GM06990 (cell line): ENCODE results near the gene INTS3.
A peak's percentile ranks its signal among the peaks of the same experiment; 100 is the strongest.
"Not testable (repeated sequence)": the region's sequence is repeated elsewhere in the genome, so short reads cannot be mapped to it uniquely, and the experiment has no call there.

ENCODE experiments used
- DNase-seq: peaks from one replicate; pipeline ENCODE4 v3.0.0-alpha.2; 2011; ENCODE audit not compliant: insufficient read length; ENCODE audit errors: extremely low read depth
- H3K27me3 ChIP-seq: replicated peaks from 2 replicates; pipeline ENCODE4 v1.6.0; 2011; ENCODE audit warnings: low read length; ENCODE audit not compliant: control insufficient read depth, insufficient read depth
- H3K36me3 ChIP-seq: 2 replicates; pipeline ENCODE4 v1.5.1; 2011; ENCODE audit warnings: low read length; ENCODE audit not compliant: control insufficient read depth, insufficient read depth
- H3K4me3 ChIP-seq: replicated peaks from 2 replicates; pipeline ENCODE4 v1.5.1; 2011; ENCODE audit warnings: low read depth, mild to moderate bottlenecking, control low read depth, low read length
- CTCF ChIP-seq: IDR thresholded peaks from 2 replicates; pipeline ENCODE4 v1.5.1; 2011; ENCODE audit warnings: low read length, control low read depth, mild to moderate bottlenecking, inconsistent platforms; ENCODE audit not compliant: insufficient read depth, poor library complexity, severe bottlenecking

Gene INTS3

GRCh38 chr1:153779781-153780541 lies 52.1 kb downstream of the INTS3 start:
- no peak for DNase-seq
- TF ChIP-seq CTCF = no peak
- no peak overlapping the region for H3K4me3 ChIP-seq
- no peaks in the 10 kb centered on the region for H3K36me3 ChIP-seq
- no peaks in the 10 kb centered on the region for H3K27me3 ChIP-seq

- DNase-seq = no peak
- Histone ChIP-seq H3K36me3 (no peaks in the 10 kb centered on the region), H3K4me3 (no peak overlapping the region), H3K27me3 (no peaks in the 10 kb centered on the region)
- TF ChIP-seq CTCF = no peak
Observed at GRCh38 chr1:153780551-153780950, 52.7 kb downstream of the INTS3 start.

GRCh38 chr1:153782648-153783047 lies 54.8 kb downstream of the INTS3 start:
- H3K36me3 ChIP-seq, H3K27me3 ChIP-seq, DNase-seq: not testable (repeated sequence)
- H3K4me3 ChIP-seq = peak overlapping the region; percentile 74; the same call in 1 of the 2 replicates

GRCh38 chr1:153783233-153784190 lies 55.7 kb downstream of the INTS3 start:
- Histone ChIP-seq H3K36me3 (no peaks in the 10 kb centered on the region), H3K4me3 (peak overlapping the region; percentile 74), H3K27me3 (no peaks in the 10 kb centered on the region)
- peak; percentile 97 for DNase-seq
- TF ChIP-seq CTCF = no peak

- DNase-seq = no peak
- no peak for TF ChIP-seq CTCF
- Histone ChIP-seq H3K36me3 (no peaks in the 10 kb centered on the region), H3K27me3 (no peaks in the 10 kb centered on the region), H3K4me3 (no peak overlapping the region)
Observed at GRCh38 chr1:153786038-153786790, 58.4 kb downstream of the INTS3 start.
